Renal cortex interstitium (tissue), 11 donors: Measurements from ENCODE around the gene CSRP1. TPM values are rescaled to one million over a fixed set of nuclear protein-coding genes. Genes with fewer than 3 reads are reported as not detected.
"Not testable (repeated sequence)": the region's sequence is repeated elsewhere in the genome, so short reads cannot be mapped to it uniquely, and the experiment has no call there.

Experiments
- DNase-seq, 11 donors: peaks; one replicate each; pipeline ENCODE4 v3.0.0-alpha.2; 2013; ENCODE audit warnings: low read depth in 9 of 11, low spot score in 4 of 11; ENCODE audit errors: extremely low read depth in 1 of 11
- polyA plus RNA-seq, 3 donors: library from polyadenylated mRNA; unstranded; fragments of 120-200 nt; gene quantifications; one replicate each; pipeline ENCODE4 v1.2.1, GENCODE V29; 2013; ENCODE audit not compliant: insufficient read length in 3 of 3

The CSRP1 gene
- polyA plus RNA-seq, 3 donors = 146 to 154 (median 149) TPM

GRCh38 chr1:201520046-201520575, 13.2 kb upstream of the CSRP1 start:
- not testable (repeated sequence) for DNase-seq

- DNase-seq = no peak
Measured at GRCh38 chr1:201518071-201518470, 11.1 kb upstream of the CSRP1 start.

GRCh38 chr1:201517631-201518030, 10.7 kb upstream of the CSRP1 start:
- DNase-seq = no peak

DNA sequence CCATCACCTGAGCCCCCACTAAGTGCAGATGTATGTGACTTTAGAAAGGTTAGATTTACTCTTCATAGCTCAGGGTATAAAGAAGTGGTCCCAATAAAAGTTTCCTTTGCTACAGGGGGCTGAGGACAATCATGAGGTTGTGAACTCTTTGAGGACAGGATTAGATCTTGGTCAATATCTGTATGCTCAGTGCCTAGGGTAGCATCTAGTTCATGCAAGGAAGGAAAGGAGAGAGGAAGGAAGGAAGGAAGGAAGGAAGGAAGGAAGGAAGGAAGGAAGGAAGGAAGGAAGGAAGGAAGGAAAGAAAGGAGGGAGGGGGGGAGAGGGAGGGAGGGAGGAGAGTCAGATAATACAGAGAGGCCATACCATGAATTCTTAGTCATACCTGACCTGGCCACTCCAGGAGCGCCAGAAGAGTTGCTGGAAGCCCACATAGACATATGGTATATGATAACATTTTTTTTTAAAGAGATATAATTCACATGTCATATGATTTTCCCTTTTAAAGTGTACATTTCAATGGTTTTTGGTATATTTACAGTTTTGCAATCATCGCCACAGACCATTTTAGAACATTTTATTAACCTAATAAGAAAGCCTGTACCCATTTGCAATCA, 9.7 kb upstream of the CSRP1 start:
- DNase-seq = no peak

GRCh38 chr1:201515895-201516294, 9.0 kb upstream of the CSRP1 start:
- no peak for DNase-seq

GRCh38 chr1:201515062-201515750, 8.3 kb upstream of the CSRP1 start:
- DNase-seq = no peak

- no peak for DNase-seq
Measured at GRCh38 chr1:201514466-201514865, 7.5 kb upstream of the CSRP1 start.

DNA sequence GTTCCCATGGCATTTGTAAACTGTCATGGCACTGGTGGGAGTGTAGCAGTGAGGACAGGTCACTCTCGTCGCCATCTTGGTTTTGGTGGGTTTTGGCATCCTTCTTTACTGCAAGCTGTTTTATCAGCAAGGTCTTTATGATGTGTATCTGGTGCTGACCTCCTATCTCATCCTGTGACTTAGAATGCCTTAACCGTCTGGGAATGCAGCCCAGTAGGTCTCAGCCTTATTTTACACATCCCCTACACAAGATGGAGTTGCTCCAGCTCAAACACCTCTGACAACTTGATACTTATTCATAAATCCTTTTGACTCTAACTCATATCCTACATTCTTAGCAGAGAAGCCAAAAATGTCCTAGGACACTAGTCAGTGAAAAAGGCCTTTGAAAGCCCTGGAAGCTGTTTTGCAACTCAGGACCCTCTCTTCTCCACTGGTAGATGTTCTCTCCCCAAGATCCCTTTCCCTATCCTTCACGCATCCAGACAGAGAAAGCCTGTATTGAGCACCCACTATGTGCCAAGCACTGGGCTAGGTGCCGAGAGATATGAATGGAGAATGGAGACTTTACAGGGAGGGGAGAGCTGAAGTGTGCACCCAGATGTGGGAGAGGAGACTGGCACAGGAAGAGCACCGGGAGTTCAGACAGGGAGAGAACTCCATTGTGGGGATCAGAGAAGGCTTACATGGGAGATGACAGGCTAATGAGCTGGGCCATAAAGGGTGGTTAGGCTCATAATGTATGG, 6.7 kb upstream of the CSRP1 start:
- DNase-seq = no peak

DNA sequence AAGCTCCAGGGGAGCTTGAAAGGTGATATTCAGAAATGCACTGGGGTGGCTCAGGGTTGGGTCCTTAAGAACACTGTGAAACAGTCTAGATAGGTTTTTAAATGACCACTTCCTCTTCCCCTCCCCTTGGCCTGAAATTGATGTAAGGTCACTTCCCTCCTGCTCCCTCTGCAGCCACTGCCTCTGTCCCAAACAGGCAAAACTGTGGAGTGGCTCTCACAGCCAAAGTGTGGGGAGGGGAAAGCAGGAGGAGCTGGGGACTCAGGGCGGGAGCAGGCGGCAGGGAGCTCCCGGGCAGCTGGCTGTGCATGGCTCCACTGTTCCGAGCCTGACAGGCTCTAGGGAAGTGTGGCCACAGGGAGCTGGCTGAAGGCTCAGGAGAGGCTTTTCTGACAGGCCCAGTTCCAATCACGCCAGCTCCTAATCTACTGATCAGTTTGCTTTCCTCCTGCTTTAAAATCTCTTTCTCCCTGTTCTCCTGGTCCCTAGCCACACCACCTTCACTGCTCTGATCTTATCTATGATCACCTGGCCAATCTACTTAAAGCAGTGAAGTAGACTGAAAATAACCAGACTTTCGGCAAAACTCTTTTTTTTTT, 5.1 kb upstream of the CSRP1 start:
- peak in 1 of 11 donors; percentile 59 for DNase-seq

DNA sequence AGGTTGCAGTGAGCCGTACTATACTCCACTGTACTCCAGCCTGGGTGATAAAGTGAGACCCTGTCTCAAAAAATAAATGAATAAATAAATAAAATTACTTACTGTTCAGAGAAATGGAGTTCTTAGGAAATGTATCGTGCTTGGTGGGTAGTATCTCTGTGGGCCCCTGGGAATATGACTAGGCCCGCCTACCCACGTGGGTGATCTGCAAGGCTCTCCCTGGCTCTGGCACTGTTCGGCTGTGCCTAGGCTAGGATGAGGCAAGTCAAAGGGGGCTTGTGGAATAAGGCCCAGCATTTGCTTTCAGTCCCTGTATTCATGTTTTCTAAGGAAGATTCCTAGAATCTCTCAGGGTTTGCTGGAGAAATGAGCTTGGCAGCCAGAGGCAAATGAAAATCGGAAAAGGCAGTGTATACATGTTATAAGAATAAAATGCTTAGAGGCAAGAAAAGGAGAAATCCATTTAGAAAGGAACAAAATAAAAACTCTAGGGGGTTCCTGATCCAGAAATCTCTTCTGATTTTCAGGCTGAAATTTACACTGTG, 4.5 kb upstream of the CSRP1 start:
- no peak for DNase-seq

- no peak for DNase-seq
Measured at GRCh38 chr1:201510734-201511133, 3.8 kb upstream of the CSRP1 start.

- no peak for DNase-seq
Measured at GRCh38 chr1:201509601-201510374, 2.9 kb upstream of the CSRP1 start.

DNA sequence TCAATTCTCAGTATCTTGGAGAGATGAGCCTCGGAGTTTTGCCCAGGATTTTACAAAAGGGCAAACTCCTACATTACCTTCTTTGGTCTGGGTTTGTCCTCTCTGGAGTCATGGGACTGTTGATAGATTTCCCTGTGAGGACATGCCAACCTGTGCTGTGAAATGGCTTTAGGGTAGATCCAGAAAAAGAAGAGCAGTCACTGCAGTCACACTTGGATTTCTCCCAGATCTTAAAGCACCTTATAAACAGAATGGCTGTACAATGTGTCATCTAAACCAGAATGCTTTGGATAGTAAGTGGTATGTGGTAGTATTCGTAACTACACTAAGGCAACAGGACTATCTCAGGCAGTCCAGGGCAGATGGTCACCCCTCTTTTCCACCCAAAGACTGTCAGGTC, 1.9 kb upstream of the CSRP1 start:
- no peak for DNase-seq

DNA sequence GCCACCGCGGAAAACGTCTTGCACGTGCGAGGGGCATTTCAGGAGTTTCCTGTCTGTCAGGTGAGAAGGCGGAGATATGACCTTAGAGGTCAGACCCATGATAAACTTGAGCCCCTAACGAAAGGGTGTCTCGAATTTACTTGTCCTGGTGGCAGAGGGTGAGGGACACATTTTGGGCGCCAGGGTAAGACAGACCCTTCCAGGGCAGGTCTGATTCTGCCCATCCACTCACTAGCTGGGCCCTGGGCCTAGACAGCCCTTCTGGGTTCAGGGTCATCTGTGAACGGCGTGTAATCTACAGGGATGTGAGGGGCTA, 395 bp upstream of the CSRP1 start:
- no peak for DNase-seq

DNA sequence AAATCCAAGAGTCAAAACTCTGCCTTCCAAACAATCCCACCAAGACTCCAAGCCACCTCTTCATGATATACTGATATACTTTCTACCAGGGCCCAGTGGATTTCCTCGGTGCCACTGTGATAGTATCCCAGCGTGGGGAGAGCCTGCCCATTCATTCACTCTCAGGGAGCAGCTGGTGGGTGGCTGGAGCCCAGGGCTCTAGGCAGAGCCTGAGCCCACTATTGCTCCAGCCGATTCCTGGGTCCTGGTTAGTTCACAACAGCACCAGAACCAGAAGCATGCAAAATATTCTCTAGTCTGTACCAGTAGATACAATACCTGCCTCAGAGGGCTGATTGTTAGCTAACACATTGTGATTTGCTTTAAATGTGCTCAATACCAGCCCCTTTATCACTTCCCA, 831 bp downstream of the CSRP1 start:
- DNase-seq = no peak

DNA sequence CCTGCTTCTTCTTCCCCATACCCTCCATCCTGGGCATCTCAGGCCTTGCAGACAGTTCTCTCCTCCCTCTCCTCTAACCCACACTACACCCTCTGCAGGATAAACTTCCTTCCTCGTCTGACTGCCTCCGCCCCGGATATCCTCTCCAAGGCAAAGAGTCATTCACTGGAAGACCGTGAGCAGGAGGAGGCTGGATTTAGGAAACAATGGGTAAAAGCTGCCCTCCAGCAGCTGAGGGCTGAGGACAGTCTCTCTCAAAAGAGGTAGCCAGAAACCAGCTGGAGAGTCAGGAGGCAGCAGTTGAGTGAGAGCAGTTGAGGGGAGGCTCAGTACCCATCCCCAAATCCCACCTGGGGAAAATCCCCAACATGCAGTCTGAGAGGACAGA, 1.4 kb downstream of the CSRP1 start:
- no peak for DNase-seq

DNA sequence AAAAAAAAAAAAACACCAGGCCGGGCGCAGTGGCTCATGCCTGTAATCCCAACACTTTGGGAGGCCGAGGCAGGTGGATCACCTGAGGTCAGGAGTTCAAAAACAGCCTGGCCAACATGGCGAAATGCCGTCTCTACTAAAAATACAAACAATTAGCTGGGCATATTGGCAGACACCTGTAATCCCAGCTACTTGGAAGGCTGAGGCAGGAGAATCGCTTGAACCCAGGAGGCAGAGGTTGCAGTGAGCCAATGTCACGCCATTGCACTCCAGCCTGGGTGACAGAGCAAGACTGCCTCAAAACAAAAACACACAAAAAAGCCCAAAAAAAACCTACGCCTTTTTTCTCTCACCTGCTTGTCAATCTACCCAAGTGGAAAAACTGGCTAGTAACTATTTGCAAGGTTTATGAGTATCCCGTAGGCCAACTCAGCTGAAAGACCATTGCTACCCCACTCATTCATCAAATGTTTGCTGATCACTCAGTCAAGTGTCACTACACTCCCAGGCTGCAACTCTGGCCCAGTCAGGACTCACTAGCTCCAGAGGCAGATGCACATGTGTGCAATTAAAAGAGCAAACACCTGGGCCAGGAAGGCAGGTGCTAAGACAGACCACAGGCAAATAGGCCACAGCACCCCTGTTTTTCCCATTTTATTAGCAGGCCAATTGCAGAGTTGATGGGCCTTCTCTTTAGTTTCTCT, 2.0 kb downstream of the CSRP1 start:
- no peak for DNase-seq

DNA sequence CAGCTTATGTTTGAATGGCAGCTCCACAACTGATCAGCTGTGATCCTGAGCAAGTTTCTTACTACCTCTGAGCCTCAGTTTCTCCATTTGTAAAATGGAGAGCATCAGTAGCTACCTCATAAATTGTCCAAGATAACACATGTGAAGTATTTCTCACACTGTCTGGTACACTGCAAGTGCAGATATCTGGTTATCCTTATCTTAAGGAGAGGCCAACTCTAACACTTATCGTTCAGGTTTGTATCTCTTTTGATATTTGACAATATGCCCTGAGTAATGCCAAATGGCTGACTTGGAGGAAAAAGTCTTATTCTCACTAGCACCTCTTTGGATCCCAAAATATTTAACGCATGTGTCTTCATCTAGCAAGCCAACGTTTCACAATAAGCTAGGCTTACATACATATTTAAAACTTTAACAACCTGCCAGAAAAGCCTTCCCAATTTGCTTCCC, 2.7 kb downstream of the CSRP1 start:
- DNase-seq = no peak
